HCT116 (cell line): ENCODE measurements around the gene ITGBL1. TPM values are rescaled to one million over a fixed set of nuclear protein-coding genes. Genes with fewer than 3 reads are reported as not detected.

Experiments
- ATAC-seq: fragments of 200-7000 bp; cut with Tn5 transposase; 2 replicates; pipeline ENCODE4 v1.9.1; 2020; ENCODE audit warnings: mild to moderate bottlenecking, moderate library complexity
- BruUV-seq: library from RNA; stranded (reverse); fragments of 400-500 nt; replicated peaks from 2 replicates; lab custom pipeline; 2021; lab: Mats Ljungman, UMichigan
- CTCF ChIA-PET: fragments of 300-600 bp; sonication (Branson Sonifier 250); formaldehyde crosslinking; loops from one replicate; lab custom pipeline; 2021; ENCODE audit warnings: antibody characterized with exemption; lab: Charles Lee
- POLR2A ChIA-PET: fragments of 300-600, 350-600 bp; sonication (Branson Sonifier 250); formaldehyde crosslinking; loops from one replicate; lab custom pipeline; 2021; ENCODE audit warnings: antibody characterized with exemption; lab: Charles Lee
- RAD21 ChIA-PET, 2 experiments: fragments of 300-600 bp; sonication (Branson Sonifier 250); formaldehyde crosslinking; loops; one replicate each; lab custom pipeline; 2023; ENCODE audit warnings: low total read pairs in 2 of 2; ENCODE audit not compliant: uncharacterized antibody in 2 of 2, unreplicated experiment in 2 of 2, low non-redundant PET in 1 of 2; lab: Charles Lee
- DNase-seq: peaks from one replicate; pipeline ENCODE4 v3.0.0-alpha.2; 2010; ENCODE audit warnings: low read depth, low spot score
- H2AFZ ChIP-seq: fragments of 200-600 bp; shearing (Covaris generic), sonication (generic); 2 replicates; pipeline ENCODE4 v1.6.1; 2017; ENCODE audit warnings: low read depth, mixed run types, mixed read lengths, antibody characterized with exemption, low read length; ENCODE audit not compliant: poor library complexity, severe bottlenecking
- H3K27ac ChIP-seq: 2 replicates; pipeline ENCODE4 v1.5.1; 2012; ENCODE audit warnings: low read depth, low read length
- H3K27me3 ChIP-seq: fragments of 200-600 bp; sonication (generic); 2 replicates; pipeline ENCODE4 v1.6.1; 2016; ENCODE audit warnings: mixed run types, low read length, mixed read lengths; ENCODE audit not compliant: insufficient read depth
- H3K36me3 ChIP-seq, 2 experiments: fragments of 200-500 bp in 1 of 2; fragments of 200-600 bp in 1 of 2; sonication (Bioruptor generic) in 1 of 2; sonication (generic) in 1 of 2; 2 replicates each; pipeline versions ENCODE4 v1.5.1 to v1.6.1; 2014 to 2016; ENCODE audit warnings: low read length in 2 of 2, inconsistent platforms in 1 of 2, mixed read lengths in 1 of 2, mixed run types in 1 of 2; ENCODE audit not compliant: insufficient read depth in 2 of 2, control insufficient read depth in 1 of 2
- H3K4me1 ChIP-seq, 2 experiments: fragments of 200-600 bp in 1 of 2; sonication (generic) in 1 of 2; 2 replicates each; pipeline versions ENCODE4 v1.5.1 to v1.6.1; 2012 to 2017; ENCODE audit warnings: low read length in 2 of 2, inconsistent platforms in 1 of 2, mild to moderate bottlenecking in 1 of 2, mixed read lengths in 1 of 2, mixed run types in 1 of 2, moderate library complexity in 1 of 2; ENCODE audit not compliant: insufficient read depth in 2 of 2, control insufficient read depth in 1 of 2
- H3K4me2 ChIP-seq: fragments of 200-600 bp; sonication (generic); 2 replicates; pipeline ENCODE4 v1.6.1; 2017; ENCODE audit warnings: mixed run types, low read length, mixed read lengths
- H3K4me3 ChIP-seq, 2 experiments: fragments of 200-600 bp in 1 of 2; sonication (generic) in 1 of 2; replicated peaks in 1 of 2; 2 replicates each; pipeline ENCODE4 v1.5.1; 2011 to 2016; ENCODE audit warnings: low read length in 2 of 2, control low read depth in 1 of 2, low read depth in 1 of 2, mild to moderate bottlenecking in 1 of 2, mixed read lengths in 1 of 2, mixed run types in 1 of 2
- H3K79me2 ChIP-seq: fragments of 200-600 bp; sonication (generic); 2 replicates; pipeline ENCODE4 v1.6.1; 2017; ENCODE audit warnings: mild to moderate bottlenecking, mixed run types, low read length, moderate library complexity, mixed read lengths; ENCODE audit not compliant: insufficient read depth
- H3K9ac ChIP-seq: fragments of 200-600 bp; sonication (generic); 2 replicates; pipeline ENCODE4 v1.6.1; 2016; ENCODE audit warnings: low read length, mixed read lengths
- H3K9me2 ChIP-seq: fragments of 200-600 bp; sonication (generic), shearing (Covaris generic); 2 replicates; pipeline ENCODE4 v1.6.1; 2017; ENCODE audit warnings: mixed run types, mild to moderate bottlenecking, moderate library complexity; ENCODE audit not compliant: insufficient read depth
- H3K9me3 ChIP-seq, 2 experiments: fragments of 200-500 bp in 1 of 2; fragments of 200-600 bp in 1 of 2; sonication (Bioruptor generic) in 1 of 2; sonication (generic) in 1 of 2; 2 replicates each; pipeline ENCODE4 v1.6.1; 2014 to 2017; ENCODE audit warnings: low read length in 2 of 2, mixed read lengths in 2 of 2, inconsistent platforms in 1 of 2, low read depth in 1 of 2, mild to moderate bottlenecking in 1 of 2, mixed run types in 1 of 2, moderate library complexity in 1 of 2; ENCODE audit not compliant: control insufficient read depth in 1 of 2, insufficient read depth in 1 of 2
- H4K20me1 ChIP-seq: fragments of 200-600 bp; sonication (generic), shearing (Covaris generic); 2 replicates; pipeline ENCODE4 v1.6.1; 2017; ENCODE audit warnings: mixed run types, mild to moderate bottlenecking, moderate library complexity; ENCODE audit not compliant: insufficient read depth
- CBX3 ChIP-seq: IDR thresholded peaks from 2 replicates; pipeline ENCODE4 v1.6.1; 2012; ENCODE audit warnings: low read depth
- CEBPB ChIP-seq: IDR thresholded peaks from 2 replicates; pipeline ENCODE4 v1.6.1; 2012; ENCODE audit warnings: low read depth
- CTCF ChIP-seq, 3 experiments: fragments of 200-600 bp in 1 of 3; sonication (generic) in 1 of 3; IDR thresholded peaks in 2 of 3; conservative IDR thresholded peaks in 1 of 3; 2 replicates each; pipeline ENCODE4 v1.5.1; 2012 to 2017; ENCODE audit warnings: low read depth in 2 of 3, low read length in 2 of 3, antibody characterized with exemption in 1 of 3, borderline replicate concordance in 1 of 3, control low read depth in 1 of 3, mild to moderate bottlenecking in 1 of 3, mixed read lengths in 1 of 3, mixed run types in 1 of 3, moderate library complexity in 1 of 3; ENCODE audit not compliant: insufficient read depth in 1 of 3
- EGR1 ChIP-seq: IDR thresholded peaks from 2 replicates; pipeline ENCODE4 v1.6.1; 2012; ENCODE audit warnings: low read depth
- ELF1 ChIP-seq: IDR thresholded peaks from 2 replicates; pipeline ENCODE4 v1.6.1; 2012; ENCODE audit warnings: low read depth, borderline replicate concordance
- EZH2phosphoT487 ChIP-seq: fragments of 200-600 bp; IDR thresholded peaks from 2 replicates; pipeline ENCODE4 v1.6.1; 2018; ENCODE audit warnings: antibody characterized with exemption, borderline replicate concordance
- MAX ChIP-seq: IDR thresholded peaks from 2 replicates; pipeline ENCODE4 v1.6.1; 2012
- POLR2A ChIP-seq: IDR thresholded peaks from 2 replicates; pipeline ENCODE4 v1.7.0; 2011; ENCODE audit warnings: borderline replicate concordance; ENCODE audit not compliant: insufficient read depth, insufficient read length; ENCODE audit errors: extremely low read depth
- POLR2AphosphoS5 ChIP-seq: IDR thresholded peaks from 2 replicates; pipeline ENCODE4 v1.6.1; 2011; ENCODE audit warnings: mild to moderate bottlenecking, low read depth, low read length, moderate library complexity
- RAD21 ChIP-seq: IDR thresholded peaks from 2 replicates; pipeline ENCODE4 v1.6.1; 2012; ENCODE audit warnings: low read depth, mild to moderate bottlenecking
- REST ChIP-seq: IDR thresholded peaks from 2 replicates; pipeline ENCODE4 v1.6.1; 2012; ENCODE audit warnings: low read depth
- SRF ChIP-seq: IDR thresholded peaks from 2 replicates; pipeline ENCODE4 v1.6.1; 2012; ENCODE audit warnings: low read depth
- TCF7L2 ChIP-seq: IDR thresholded peaks from 2 replicates; pipeline ENCODE4 v1.7.0; 2011; ENCODE audit warnings: borderline replicate concordance, inconsistent platforms; ENCODE audit not compliant: insufficient read depth, insufficient read length; ENCODE audit errors: extremely low read depth
- YY1 ChIP-seq: IDR thresholded peaks from 2 replicates; pipeline ENCODE4 v1.6.1; 2011; ENCODE audit warnings: low read length, low read depth, moderate library complexity, mild to moderate bottlenecking; ENCODE audit not compliant: insufficient replicate concordance; ENCODE audit errors: extremely low read depth
- ZFX ChIP-seq: fragments of 450-650 bp; IDR thresholded peaks from 2 replicates; pipeline ENCODE4 v1.6.1; 2017
- ZNF274 ChIP-seq: fragments of 200-500 bp; sonication (Bioruptor generic); IDR thresholded peaks from 2 replicates; pipeline ENCODE4 v1.6.1; 2014; ENCODE audit warnings: mild to moderate bottlenecking, low read depth, low read length, inconsistent platforms
- intact Hi-C: fragments of 100-400 bp; cut with micrococcal nuclease; formaldehyde crosslinking; loops from 2 replicates; pipeline ENCODE4 v1.10.0; 2022
- total RNA-seq: library from RNA; stranded (reverse); gene quantifications from one replicate; pipeline ENCODE4 v1.2.1, GENCODE V29; 2021; ENCODE audit not compliant: unreplicated experiment

Gene ITGBL1
- total RNA-seq, 1 experiment from 2014 or later: 0.66 TPM

- ChIA-PET RAD21 (no interaction called here), POLR2A (no interaction called here), CTCF (no interaction called here)
- Histone ChIP-seq H3K79me2 (no peaks in the 10 kb centered on the region), H3K27ac (no peak overlapping the region), H3K4me1 (no peaks in the 10 kb centered on the region), H3K36me3 (no peaks in the 10 kb centered on the region), H3K9me3 (peaks cover 0 to 25% of the 10 kb centered on the region in 2 experiments; a peak in 1 of 4 replicates), H3K4me3 (no peak overlapping the region), H3K4me2 (no peak overlapping the region), H4K20me1 (no peaks in the 10 kb centered on the region), H3K9me2 (no peaks in the 10 kb centered on the region), H3K27me3 (no peaks in the 10 kb centered on the region), H3K9ac (no peak overlapping the region), H2AFZ (no peak overlapping the region)
- intact Hi-C loops: no loop called here
- ATAC-seq (no peak), DNase-seq (no peak)
- BruUV-seq: no TSS peak
- TF ChIP-seq ELF1 (no peak), POLR2AphosphoS5 (no peak), EZH2phosphoT487 (no peak), RAD21 (no peak), ZNF274 (no peak)
These were observed 45.7 kb upstream of the ITGBL1 start for GRCh38 chr13:101406791-101407190.

GRCh38 chr13:101408154-101408553 is 44.3 kb upstream of the ITGBL1 start:
- ATAC-seq (no peak), DNase-seq (no peak)
- intact Hi-C loops: no loop called here
- Histone ChIP-seq H3K4me1 (no peaks in the 10 kb centered on the region), H4K20me1 (no peaks in the 10 kb centered on the region), H3K9me2 (no peaks in the 10 kb centered on the region), H3K27ac (no peak overlapping the region), H3K9me3 (peaks cover 0 to 23% of the 10 kb centered on the region in 2 experiments; a peak in 1 of 4 replicates), H2AFZ (no peak overlapping the region), H3K4me2 (no peak overlapping the region), H3K79me2 (no peaks in the 10 kb centered on the region), H3K9ac (no peak overlapping the region), H3K4me3 (no peak overlapping the region), H3K36me3 (no peaks in the 10 kb centered on the region), H3K27me3 (no peaks in the 10 kb centered on the region)
- ChIA-PET CTCF (no interaction called here), RAD21 (no interaction called here), POLR2A (no interaction called here)
- BruUV-seq: no TSS peak
- TF ChIP-seq ZFX: no peak
- TF ChIP-seq POLR2AphosphoS5: no peak
- TF ChIP-seq CEBPB: no peak
- no peak for TF ChIP-seq ELF1
- no peak for TF ChIP-seq YY1
- no peak for TF ChIP-seq RAD21
- TF ChIP-seq EGR1: no peak
- TF ChIP-seq POLR2A: no peak
- no peak for TF ChIP-seq CTCF (IDR thresholded peaks at IDR 0.05 in 2 of 3, conservative IDR thresholded peaks at IDR 0.05 in 1 of 3; ENCODE audit: borderline replicate concordance in 1 of 3, insufficient read depth in 1 of 3, low read depth in 2 of 3, low read length in 2 of 3)
- TF ChIP-seq REST: no peak
- TF ChIP-seq TCF7L2: no peak
- TF ChIP-seq ZNF274: no peak
- TF ChIP-seq SRF: no peak
- TF ChIP-seq CBX3: no peak
- no peak for TF ChIP-seq MAX
